Activated CD4-positive, alpha-beta T cell treated with anti-CD3 and anti-CD28 coated beads for 24 hours (primary cell): ENCODE data around the gene DGLUCY.
"Not testable (repeated sequence)": the region's sequence is repeated elsewhere in the genome, so short reads cannot be mapped to it uniquely, and the experiment has no call there.

Source experiments
- DNase-seq, 2 donors: peaks; one replicate each; pipeline ENCODE4 v3.0.0-alpha.2; 2020; ENCODE audit warnings: low read depth in 2 of 2

The DGLUCY gene

DNA sequence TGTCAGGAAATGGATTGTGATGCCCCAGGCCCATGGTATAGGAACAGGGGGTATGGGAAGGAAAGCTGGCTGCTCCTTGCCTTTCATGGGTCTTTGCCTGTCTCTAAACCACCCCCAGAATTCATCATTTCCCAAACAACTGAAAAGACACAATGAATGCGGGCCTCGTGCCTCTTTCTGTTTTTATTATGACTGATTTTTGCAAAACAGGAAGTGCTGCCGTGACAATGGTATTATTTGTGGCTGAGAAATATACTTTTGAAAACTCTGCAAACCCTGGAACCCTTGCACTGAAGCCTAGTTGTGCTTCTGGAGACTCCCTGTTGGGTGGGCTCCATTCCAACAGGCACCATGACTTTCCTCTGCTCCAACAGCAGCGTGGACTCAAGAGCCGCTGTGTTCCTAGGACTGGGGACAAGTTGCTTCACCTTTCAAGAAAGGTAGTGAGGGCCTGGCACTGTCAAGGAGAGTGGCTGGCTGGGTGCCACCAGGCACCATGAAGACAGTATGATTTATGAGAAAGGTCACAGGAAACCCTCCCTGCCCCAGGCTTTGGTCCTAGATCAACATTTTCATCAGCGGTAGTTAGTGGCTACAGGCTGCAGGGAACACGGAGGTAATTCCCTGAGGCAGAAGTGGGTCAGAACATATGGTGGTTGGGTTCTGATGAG, 4.8 kb upstream of the DGLUCY start:
- DNase-seq: peak in 1 of 2 donors; percentile 1

GRCh38 chr14:91111443-91111842, 2.4 kb upstream of the DGLUCY start:
- no peak for DNase-seq

- no peak for DNase-seq
Measured at GRCh38 chr14:91112194-91112593, 1.7 kb upstream of the DGLUCY start.

- peak; percentile 38 to 51 for DNase-seq
Measured at GRCh38 chr14:91114079-91115065, 499 bp downstream of the DGLUCY start.

GRCh38 chr14:91115986-91116770, 2.3 kb downstream of the DGLUCY start:
- DNase-seq: no peak

DNA sequence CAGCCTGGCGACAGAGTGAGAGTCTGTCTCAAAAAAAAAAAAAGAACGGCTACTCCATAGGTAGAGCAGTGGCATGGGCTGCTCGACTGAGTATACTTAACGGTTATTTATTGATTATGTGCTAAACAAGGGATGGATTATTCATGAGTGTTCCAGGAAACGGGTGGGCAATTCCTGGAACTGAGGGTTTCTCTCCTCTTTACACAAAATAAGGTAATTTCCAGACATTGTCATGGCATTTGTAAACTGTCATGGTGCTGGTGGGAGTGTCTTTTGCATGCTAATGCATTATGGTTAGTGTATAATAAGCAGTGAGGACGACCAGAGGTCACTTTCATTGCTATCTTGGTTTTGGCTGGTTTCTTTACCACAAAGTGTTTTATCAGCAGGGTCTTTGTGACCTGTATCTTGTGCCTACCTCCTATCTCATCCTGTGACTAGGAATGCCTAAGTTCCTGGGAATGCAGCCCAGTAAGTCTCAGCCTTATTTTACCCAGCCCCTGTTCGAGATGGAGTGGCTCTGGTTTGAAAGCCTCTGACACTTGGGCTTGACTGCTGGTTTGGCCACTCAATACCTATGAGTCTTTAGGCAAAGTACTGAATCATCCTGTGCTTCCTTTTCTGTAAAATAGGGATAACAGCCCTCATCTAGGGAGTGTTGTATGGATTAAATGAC, 3.2 kb downstream of the DGLUCY start:
- DNase-seq: peak; percentile 17 to 37

DNA sequence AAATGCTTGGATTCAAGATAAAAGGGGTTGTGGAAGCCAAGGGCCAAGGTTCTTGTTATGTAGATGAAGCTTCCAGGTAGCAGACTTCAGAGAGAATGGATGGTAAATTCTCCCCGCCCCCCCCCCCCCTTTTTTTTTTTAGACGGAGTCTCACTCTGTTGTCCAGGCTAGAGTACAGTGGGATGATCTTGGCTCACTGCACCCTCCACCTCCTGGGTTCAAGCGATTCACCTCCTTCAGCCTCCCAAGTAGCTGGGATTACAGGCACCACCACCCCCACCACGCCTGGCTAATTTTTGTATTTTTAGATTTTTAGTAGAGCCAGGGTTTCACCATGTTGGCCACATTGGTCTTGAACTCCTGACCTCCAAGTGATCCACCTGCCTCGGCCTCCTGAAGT, 4.1 kb downstream of the DGLUCY start:
- DNase-seq: no peak

- DNase-seq: no peak
Measured at GRCh38 chr14:91118511-91119068, 4.7 kb downstream of the DGLUCY start.

DNA sequence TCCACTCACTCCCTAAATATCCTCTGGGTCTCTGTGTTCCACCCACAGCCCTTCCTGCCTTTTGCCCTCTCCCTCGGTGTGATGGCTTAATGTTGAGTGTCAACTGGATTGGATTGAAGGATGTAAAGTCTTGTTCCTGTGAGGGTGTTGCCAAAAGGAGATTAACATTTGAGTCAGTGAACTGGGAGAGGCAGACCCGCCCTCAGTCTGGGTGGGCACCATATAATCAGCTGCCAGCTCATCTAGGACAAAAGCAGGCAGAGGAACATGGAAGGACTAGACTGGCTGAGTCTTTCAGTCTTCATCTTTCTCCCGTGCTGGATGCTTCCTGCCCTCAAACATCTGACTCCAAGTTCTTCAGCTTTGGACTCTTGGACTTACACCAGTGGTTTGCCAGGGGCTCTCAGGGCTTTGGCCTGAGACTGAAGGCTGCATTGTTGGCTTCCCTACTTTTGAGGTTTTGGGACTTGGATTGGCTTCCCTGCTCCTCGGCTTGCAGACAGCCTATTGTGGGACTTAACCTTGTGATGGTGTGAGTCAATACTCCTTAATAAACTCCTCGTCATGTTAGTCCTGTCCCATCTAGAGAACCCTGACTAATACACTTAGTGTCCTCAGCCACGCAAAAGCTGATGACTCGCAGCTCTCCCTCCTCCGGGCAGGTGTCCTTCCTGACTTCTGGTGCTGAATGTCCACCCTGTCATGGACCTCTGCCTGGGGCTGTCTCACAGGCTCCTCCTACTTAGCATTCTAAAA, 5.9 kb downstream of the DGLUCY start:
- no peak for DNase-seq

GRCh38 chr14:91123201-91123600, 9.3 kb downstream of the DGLUCY start:
- DNase-seq: no peak

GRCh38 chr14:91124406-91125270, 10.8 kb downstream of the DGLUCY start:
- not testable (repeated sequence) for DNase-seq

- no peak for DNase-seq
Measured at GRCh38 chr14:91125271-91125660, 11.4 kb downstream of the DGLUCY start.

GRCh38 chr14:91125801-91126200, 11.9 kb downstream of the DGLUCY start:
- no peak for DNase-seq

GRCh38 chr14:91126761-91127160, 12.9 kb downstream of the DGLUCY start:
- no peak for DNase-seq

DNA sequence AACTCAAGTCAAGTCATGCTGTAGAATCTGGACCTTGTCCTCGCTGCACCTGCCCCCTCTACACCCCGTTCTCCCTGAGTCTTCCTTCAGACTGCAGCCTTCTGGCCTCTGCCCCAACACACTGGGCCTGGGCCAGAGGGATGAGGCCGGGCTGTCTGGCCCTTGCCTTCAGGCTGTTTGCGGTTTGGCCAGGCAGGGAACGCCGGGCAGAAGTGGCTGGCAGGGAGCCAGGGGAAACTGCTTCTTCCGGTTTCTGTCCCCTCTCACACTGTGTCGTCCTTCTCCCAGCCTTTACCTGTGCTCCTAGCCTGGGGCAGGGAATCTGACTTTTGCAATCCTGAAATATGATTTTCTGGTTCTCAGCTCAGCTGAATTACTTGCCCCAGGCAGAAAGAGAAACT, 13.5 kb downstream of the DGLUCY start:
- no peak for DNase-seq

DNA sequence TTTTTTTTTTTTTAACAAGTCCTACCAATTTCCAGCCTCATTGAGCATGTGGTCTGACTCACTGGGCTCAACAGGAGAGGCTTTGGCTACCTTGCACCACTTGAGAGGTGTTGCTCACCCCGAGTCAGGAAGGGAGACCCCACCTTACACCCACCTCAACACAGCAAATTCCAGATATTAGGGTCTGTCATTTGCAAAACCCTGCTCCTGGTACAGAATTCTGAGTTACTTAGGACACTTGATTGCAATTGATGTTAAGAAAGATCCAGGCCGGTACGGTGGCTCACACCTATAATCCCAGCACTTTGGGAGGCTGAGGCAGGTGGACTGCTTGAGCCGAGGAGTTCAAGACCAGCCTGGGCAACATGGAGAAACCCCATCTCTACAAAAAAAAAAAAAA, 14.1 kb downstream of the DGLUCY start:
- DNase-seq: no peak

- DNase-seq: no peak
Measured at GRCh38 chr14:91128699-91129098, 14.8 kb downstream of the DGLUCY start.

- DNase-seq: no peak
Measured at GRCh38 chr14:91129261-91129660, 15.4 kb downstream of the DGLUCY start.

DNA sequence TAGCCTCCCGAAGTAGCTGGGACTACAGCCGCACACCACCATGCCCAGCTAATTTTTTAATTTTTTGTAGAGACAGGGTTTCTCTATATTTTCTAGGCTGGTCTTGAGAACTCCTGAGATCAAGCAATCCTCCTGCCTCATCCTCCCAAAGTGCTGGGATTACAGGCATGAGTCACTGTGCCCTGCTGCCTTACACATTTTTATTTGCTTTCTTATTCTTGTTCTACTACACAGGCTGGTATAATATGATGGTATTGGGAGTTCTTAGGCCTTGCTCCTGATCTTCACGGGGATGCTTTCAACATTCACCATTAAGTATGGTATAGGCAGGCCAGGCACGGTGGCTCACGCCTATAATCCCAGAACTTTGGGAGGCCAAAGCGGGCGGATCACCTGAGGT, 21.2 kb downstream of the DGLUCY start:
- DNase-seq: no peak
